Muscle layer of duodenum (tissue), 2 donors: Measurements from ENCODE around the gene PEX10.
A peak's percentile ranks its signal among the peaks of the same experiment; 100 is the strongest.
"Not testable (repeated sequence)": the region's sequence is repeated elsewhere in the genome, so short reads cannot be mapped to it uniquely, and the experiment has no call there.

Experiments
- H3K27ac ChIP-seq: one replicate; pipeline ENCODE4 v1.7.0; 2013; ENCODE audit warnings: mild to moderate bottlenecking, low read length
- H3K27me3 ChIP-seq: one replicate; pipeline ENCODE4 v1.7.0; 2013; ENCODE audit warnings: low read depth, mild to moderate bottlenecking, control low read depth, low read length
- H3K36me3 ChIP-seq, 2 donors: one replicate each; pipeline ENCODE4 v1.7.0; 2013; ENCODE audit warnings: low read length in 2 of 2, control low read depth in 1 of 2, mild to moderate bottlenecking in 1 of 2; ENCODE audit not compliant: insufficient read depth in 2 of 2, control insufficient read depth in 1 of 2
- H3K4me1 ChIP-seq, 2 donors: one replicate each; pipeline ENCODE4 v1.7.0; 2013; ENCODE audit warnings: low read length in 2 of 2, mild to moderate bottlenecking in 2 of 2, control low read depth in 1 of 2, moderate library complexity in 1 of 2; ENCODE audit not compliant: insufficient read depth in 2 of 2, control insufficient read depth in 1 of 2
- H3K4me3 ChIP-seq, 2 donors: one replicate each; pipeline ENCODE4 v1.7.0; 2013; ENCODE audit warnings: low read length in 2 of 2, low read depth in 1 of 2, mild to moderate bottlenecking in 1 of 2
- H3K9me3 ChIP-seq, 2 donors: one replicate each; pipeline ENCODE4 v1.7.0; 2013; ENCODE audit warnings: low read length in 2 of 2, control low read depth in 1 of 2, mild to moderate bottlenecking in 1 of 2; ENCODE audit not compliant: control insufficient read depth in 1 of 2
- donor health status: healthy.

PEX10 gene

DNA sequence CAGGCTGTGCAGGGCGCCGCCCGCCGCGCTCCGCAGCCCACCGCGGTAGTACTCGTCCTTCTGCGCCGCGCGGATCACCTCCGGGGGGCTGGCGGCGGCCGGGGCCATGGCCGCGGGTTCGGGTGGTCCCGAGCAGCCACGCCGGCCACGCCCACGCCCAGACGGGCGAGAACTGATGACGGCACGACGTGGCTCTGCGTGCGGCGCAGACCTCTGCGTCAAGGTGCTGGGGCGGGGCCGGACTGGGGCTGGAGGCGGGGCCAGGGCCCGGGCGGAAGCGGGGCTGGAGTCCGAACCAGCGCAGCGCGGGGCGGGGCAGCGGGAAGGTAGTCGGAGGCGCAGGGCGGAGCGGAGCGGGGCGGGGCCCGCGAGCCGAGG lies at the start of gene PEX10:
TSS of gene PEX10 (minus strand) at position 170 of the 378 bp plus-strand sequence. CDS start at position 108, 62 bp downstream.
- Histone ChIP-seq H3K36me3 (peaks cover 3 to 24% of the 10 kb centered on the region in 2 donors), H3K9me3 (no peaks in the 10 kb centered on the region), H3K4me3 (peak within 1 kb of the TSS; percentile 64 to 93), H3K27me3 (no peaks in the 10 kb centered on the region), H3K27ac (peak within 1 kb of the TSS; percentile 45), H3K4me1 (peaks cover 8 to 23% of the 10 kb centered on the region in 2 donors)

DNA sequence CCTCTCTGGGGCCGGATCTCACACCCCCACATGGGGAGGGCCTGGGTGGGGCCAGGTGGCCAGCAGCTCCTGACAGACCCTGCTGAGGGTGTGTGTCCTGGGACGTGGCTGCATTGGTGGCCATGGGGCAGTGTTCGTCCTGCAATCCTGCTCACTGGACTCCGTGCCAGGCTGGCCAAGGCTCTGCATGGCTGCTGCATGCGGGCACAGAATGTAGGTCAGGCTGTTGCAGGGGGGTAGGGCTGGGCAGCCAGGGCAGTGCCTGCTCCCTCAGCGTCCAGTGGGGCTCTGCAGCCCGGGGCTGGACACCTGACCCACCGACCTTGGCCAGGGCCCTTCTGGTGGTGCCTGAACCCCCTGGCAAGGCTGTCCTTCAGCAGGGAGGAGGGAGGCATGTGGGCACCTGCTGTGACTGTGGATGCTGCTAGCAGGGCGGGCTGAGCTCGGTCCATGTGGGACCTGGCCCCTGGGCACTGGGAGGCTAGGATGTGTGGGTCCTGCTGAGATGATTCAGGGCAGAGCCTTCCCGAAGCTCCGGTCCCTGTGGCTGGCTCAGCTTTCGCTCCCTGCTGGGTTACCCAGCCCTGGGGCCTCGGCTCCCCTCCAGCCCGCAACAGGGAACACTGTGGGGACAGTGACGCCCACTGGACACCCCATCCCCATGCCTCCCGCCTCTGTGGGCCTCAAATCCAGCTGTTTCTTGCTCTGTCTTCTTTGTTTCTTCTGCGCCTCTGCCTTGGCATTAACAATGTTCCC lies 48.8 kb upstream of the PEX10 start:
- no peaks in the 10 kb centered on the region for H3K9me3 ChIP-seq
- H3K27me3 ChIP-seq, result peaks cover 14% of the 10 kb centered on the region
- H3K4me3 ChIP-seq, result no peak overlapping the region
- H3K4me1 ChIP-seq, result peaks cover 0 to 15% of the 10 kb centered on the region in 2 donors
- H3K36me3 ChIP-seq, result no peaks in the 10 kb centered on the region
- no peak overlapping the region for H3K27ac ChIP-seq

DNA sequence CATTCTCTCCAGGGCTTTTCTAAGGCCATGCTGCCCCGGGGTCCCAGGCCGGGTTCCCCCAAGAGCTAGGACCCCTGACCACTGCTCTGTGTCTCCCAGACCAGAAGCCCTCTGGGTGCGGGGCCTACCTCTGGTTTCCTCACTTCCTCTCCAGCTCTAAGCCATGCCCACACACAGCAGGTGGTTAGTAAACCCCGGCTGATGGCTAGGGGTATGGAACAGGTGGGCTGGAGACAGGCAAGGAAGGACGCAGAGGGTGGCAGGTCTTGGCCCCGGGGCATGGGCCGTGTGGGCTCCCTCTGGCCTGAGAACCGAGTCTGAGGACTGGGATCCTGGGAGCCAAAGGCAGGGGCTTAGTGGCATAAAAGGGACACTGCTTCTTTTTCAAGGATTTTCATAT lies 47.8 kb upstream of the PEX10 start:
- H3K9me3 ChIP-seq, result no peaks in the 10 kb centered on the region
- no peaks in the 10 kb centered on the region for H3K36me3 ChIP-seq
- peaks cover 0 to 15% of the 10 kb centered on the region in 2 donors for H3K4me1 ChIP-seq
- no peak overlapping the region for H3K27ac ChIP-seq
- peaks cover 10% of the 10 kb centered on the region for H3K27me3 ChIP-seq
- H3K4me3 ChIP-seq, result no peak overlapping the region

- Histone ChIP-seq H3K27me3 (peaks cover 10% of the 10 kb centered on the region), H3K4me3 (no peak overlapping the region), H3K27ac (no peak overlapping the region), H3K4me1 (peaks cover 0 to 15% of the 10 kb centered on the region in 2 donors), H3K36me3 (no peaks in the 10 kb centered on the region), H3K9me3 (no peaks in the 10 kb centered on the region)
Observed at GRCh38 chr1:2459757-2460156, 47.4 kb upstream of the PEX10 start.

DNA sequence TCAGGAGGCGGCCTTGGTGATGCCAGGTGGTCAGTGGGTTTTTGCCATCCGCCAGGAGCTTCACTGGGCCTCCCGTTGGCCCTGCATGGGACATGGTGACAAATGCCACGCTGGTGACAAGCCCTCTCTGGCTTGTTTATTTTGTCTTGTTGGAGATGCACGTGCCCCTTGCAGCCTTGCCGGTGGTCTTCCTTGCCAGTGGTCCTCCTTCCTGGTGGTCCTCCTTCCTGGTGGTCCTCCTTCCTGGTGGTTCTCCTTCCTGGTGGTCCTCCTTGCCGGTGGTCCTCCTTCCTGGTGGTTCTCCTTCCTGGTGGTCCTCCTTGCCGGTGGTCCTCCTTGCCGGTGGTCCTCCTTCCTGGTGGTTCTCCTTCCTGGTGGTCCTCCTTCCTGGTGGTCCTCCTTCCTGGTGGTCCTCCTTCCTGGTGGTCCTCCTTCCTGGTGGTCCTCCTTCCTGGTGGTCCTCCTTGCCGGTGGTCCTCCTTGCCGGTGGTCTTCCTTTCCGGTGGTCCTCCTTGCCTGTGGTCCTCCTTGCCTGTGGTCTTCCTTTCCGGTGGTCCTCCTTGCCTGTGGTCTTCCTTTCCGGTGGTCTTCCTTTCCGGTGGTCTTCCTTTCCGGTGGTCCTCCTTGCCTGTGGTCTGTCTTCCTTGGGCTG lies 46.9 kb upstream of the PEX10 start:
- not testable (repeated sequence) for H3K4me3 ChIP-seq, H3K27ac ChIP-seq, H3K27me3 ChIP-seq, H3K36me3 ChIP-seq, H3K9me3 ChIP-seq
- H3K4me1 ChIP-seq, result peaks cover 0 to 15% of the 10 kb centered on the region in 2 donors

GRCh38 chr1:2458687-2459086 lies 46.3 kb upstream of the PEX10 start:
- Histone ChIP-seq H3K9me3 (no peaks in the 10 kb centered on the region), H3K27ac (no peak overlapping the region), H3K4me1 (peaks cover 0 to 14% of the 10 kb centered on the region in 2 donors)

DNA sequence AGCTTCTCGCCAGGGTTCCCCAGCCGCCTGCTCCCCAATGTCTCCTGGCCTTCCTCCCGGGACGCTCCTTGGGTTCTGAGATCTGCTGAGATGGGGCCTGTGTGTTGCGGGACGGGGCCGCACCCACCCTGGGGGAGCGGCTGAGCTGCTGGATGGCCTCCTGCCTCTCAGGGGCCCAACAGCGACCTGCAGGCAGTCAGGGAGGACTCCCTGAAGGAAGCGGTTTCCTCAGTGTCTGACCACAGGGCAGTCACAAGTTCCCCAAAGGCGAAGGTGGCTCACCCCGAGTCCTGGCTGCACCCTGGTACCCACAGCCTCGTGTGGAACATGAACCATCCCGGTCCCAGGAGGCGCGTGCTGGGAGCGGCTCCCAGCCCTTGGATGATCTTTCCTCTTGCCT lies 45.1 kb upstream of the PEX10 start:
- Histone ChIP-seq H3K27ac (no peak overlapping the region), H3K4me3 (no peak overlapping the region), H3K27me3 (no peaks in the 10 kb centered on the region), H3K36me3 (no peaks in the 10 kb centered on the region), H3K4me1 (peaks cover 0 to 2% of the 10 kb centered on the region in 2 donors), H3K9me3 (no peaks in the 10 kb centered on the region)

More at GRCh38 chr1:2458687-2459086, 46.3 kb upstream of the PEX10 start:
- Histone ChIP-seq H3K27me3 (peaks cover 8% of the 10 kb centered on the region), H3K36me3 (no peaks in the 10 kb centered on the region), H3K4me3 (no peak overlapping the region)

DNA sequence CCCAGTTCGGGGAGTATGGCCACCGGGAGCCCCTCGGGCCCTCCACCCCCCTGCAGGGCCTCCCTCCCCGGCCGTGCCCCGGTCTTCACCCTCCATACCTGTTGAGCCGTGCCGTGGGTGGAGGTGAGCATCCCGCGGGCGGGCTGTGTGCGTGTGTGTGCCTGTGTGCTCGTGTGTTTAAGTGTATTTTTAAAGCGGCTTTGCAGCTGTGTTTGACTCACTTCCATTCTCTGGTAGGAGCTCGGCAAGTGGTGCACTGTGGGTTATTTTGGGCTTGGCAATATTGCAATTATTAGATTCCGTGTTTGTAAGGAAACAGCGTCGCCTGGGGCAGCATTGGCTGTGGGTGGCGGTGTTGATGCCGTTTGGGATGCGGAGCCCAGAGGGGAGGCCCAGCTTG lies 43.4 kb upstream of the PEX10 start:
- H3K27me3 ChIP-seq, result no peaks in the 10 kb centered on the region
- no peaks in the 10 kb centered on the region for H3K36me3 ChIP-seq
- no peaks in the 10 kb centered on the region for H3K4me1 ChIP-seq

GRCh38 chr1:2454227-2454626 lies 41.9 kb upstream of the PEX10 start:
- Histone ChIP-seq H3K4me1 (no peaks in the 10 kb centered on the region), H3K36me3 (no peaks in the 10 kb centered on the region), H3K27me3 (no peaks in the 10 kb centered on the region), H3K9me3 (no peaks in the 10 kb centered on the region), H3K27ac (no peak overlapping the region), H3K4me3 (no peak overlapping the region)

More for the DNA sequence above, 43.4 kb upstream of the PEX10 start:
- H3K9me3 ChIP-seq, result no peaks in the 10 kb centered on the region
- H3K4me3 ChIP-seq, result no peak overlapping the region
- no peak overlapping the region for H3K27ac ChIP-seq

GRCh38 chr1:2452932-2453315 lies 40.6 kb upstream of the PEX10 start:
- H3K9me3 ChIP-seq, result no peaks in the 10 kb centered on the region
- H3K4me1 ChIP-seq, result no peaks in the 10 kb centered on the region
- H3K36me3 ChIP-seq, result no peaks in the 10 kb centered on the region
- no peaks in the 10 kb centered on the region for H3K27me3 ChIP-seq
- no peak overlapping the region for H3K27ac ChIP-seq
- no peak overlapping the region for H3K4me3 ChIP-seq

- no peaks in the 10 kb centered on the region for H3K36me3 ChIP-seq
- H3K4me3 ChIP-seq, result no peak overlapping the region
- no peaks in the 10 kb centered on the region for H3K4me1 ChIP-seq
- no peak overlapping the region for H3K27ac ChIP-seq
- no peaks in the 10 kb centered on the region for H3K9me3 ChIP-seq
- H3K27me3 ChIP-seq, result no peaks in the 10 kb centered on the region
Observed at GRCh38 chr1:2452201-2452931, 40.0 kb upstream of the PEX10 start.
